Measurements from ENCODE around the gene NMD3. TPM values are rescaled to one million over a fixed set of nuclear protein-coding genes. Genes with fewer than 3 reads are reported as not detected.

NMD3 gene
- total RNA-seq, 1 experiment from 2014 or later, result 56.3 TPM

DNA sequence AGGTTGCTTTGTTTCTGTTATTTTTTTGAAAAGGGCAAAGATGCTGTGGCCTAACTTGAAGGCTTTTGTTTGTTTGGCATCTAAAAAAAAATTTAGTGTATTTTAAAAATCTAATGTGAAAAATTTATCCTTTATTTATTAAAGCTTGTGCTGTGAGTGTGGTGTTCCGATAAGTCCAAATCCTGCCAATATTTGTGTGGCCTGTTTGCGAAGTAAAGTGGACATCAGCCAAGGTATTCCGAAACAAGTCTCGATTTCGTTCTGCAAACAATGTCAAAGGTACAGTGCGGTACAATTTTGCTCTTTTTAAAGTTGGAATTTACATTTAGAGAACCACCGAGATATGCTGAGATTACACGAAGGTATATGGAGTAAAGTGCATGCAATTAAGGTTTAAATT, 3.7 kb downstream of the NMD3 start (continued):
- TF ChIP-seq ZBTB21 (CRISPR knock-in tag; IDR thresholded peaks at IDR 0.05; ENCODE audit: borderline replicate concordance) (no peak), RORB (CRISPR knock-in tag; IDR thresholded peaks at IDR 0.05) (no peak), FOXP1 (CRISPR knock-in tag; IDR thresholded peaks at IDR 0.05; ENCODE audit: borderline replicate concordance) (no peak), ZNF396 (CRISPR knock-in tag; IDR thresholded peaks at IDR 0.05; ENCODE audit: borderline replicate concordance) (no peak), ZNF219 (CRISPR knock-in tag; IDR thresholded peaks at IDR 0.05; ENCODE audit: borderline replicate concordance) (no peak)
- TF ChIP-seq, protein P1, sequence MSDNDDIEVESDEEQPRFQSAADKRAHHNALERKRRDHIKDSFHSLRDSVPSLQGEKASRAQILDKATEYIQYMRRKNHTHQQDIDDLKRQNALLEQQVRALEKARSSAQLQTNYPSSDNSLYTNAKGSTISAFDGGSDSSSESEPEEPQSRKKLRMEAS (CRISPR knock-in tag; IDR thresholded peaks at IDR 0.05), result no peak
- TF ChIP-seq, protein P2, sequence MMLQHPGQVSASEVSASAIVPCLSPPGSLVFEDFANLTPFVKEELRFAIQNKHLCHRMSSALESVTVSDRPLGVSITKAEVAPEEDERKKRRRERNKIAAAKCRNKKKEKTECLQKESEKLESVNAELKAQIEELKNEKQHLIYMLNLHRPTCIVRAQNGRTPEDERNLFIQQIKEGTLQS (CRISPR knock-in tag; conservative IDR thresholded peaks at IDR 0.05), result no peak
- TF ChIP-seq, protein P3, sequence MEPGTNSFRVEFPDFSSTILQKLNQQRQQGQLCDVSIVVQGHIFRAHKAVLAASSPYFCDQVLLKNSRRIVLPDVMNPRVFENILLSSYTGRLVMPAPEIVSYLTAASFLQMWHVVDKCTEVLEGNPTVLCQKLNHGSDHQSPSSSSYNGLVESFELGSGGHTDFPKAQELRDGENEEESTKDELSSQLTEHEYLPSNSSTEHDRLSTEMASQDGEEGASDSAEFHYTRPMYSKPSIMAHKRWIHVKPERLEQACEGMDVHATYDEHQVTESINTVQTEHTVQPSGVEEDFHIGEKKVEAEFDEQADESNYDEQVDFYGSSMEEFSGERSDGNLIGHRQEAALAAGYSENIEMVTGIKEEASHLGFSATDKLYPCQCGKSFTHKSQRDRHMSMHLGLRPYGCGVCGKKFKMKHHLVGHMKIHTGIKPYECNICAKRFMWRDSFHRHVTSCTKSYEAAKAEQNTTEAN (CRISPR knock-in tag; IDR thresholded peaks at IDR 0.05), result no peak
- TF ChIP-seq, protein P4, sequence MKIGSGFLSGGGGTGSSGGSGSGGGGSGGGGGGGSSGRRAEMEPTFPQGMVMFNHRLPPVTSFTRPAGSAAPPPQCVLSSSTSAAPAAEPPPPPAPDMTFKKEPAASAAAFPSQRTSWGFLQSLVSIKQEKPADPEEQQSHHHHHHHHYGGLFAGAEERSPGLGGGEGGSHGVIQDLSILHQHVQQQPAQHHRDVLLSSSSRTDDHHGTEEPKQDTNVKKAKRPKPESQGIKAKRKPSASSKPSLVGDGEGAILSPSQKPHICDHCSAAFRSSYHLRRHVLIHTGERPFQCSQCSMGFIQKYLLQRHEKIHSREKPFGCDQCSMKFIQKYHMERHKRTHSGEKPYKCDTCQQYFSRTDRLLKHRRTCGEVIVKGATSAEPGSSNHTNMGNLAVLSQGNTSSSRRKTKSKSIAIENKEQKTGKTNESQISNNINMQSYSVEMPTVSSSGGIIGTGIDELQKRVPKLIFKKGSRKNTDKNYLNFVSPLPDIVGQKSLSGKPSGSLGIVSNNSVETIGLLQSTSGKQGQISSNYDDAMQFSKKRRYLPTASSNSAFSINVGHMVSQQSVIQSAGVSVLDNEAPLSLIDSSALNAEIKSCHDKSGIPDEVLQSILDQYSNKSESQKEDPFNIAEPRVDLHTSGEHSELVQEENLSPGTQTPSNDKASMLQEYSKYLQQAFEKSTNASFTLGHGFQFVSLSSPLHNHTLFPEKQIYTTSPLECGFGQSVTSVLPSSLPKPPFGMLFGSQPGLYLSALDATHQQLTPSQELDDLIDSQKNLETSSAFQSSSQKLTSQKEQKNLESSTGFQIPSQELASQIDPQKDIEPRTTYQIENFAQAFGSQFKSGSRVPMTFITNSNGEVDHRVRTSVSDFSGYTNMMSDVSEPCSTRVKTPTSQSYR (CRISPR knock-in tag; IDR thresholded peaks at IDR 0.05), result no peak
- TF ChIP-seq, protein P5, sequence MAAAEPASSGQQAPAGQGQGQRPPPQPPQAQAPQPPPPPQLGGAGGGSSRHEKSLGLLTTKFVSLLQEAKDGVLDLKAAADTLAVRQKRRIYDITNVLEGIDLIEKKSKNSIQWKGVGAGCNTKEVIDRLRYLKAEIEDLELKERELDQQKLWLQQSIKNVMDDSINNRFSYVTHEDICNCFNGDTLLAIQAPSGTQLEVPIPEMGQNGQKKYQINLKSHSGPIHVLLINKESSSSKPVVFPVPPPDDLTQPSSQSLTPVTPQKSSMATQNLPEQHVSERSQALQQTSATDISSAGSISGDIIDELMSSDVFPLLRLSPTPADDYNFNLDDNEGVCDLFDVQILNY (CRISPR knock-in tag; IDR thresholded peaks at IDR 0.05), result no peak

DNA sequence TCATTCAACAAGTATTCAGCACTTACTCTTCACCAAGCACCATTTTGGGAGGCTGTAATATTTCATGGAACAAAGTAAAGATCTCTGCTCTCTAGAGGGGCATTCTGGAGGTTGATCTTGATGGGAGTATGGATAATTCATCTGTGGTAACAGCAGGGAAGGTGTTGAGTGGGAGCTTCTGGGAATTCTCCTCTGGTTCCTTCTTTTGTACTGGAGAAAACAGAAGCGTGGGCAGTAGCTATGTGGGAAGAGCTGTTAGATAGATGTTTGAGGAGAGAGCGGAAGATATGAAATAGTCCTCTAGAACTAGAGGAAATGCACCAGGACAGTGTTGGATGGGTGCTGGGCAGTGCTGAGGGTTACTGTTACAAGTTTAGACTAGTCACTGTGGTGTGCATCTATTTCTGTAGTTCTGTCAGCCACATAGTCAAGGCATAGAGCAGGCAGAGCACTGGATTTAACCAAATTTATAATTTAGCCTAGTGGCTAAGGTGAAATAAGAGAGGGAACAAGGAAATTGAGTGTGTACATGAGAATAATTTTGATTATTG, 9.6 kb downstream of the NMD3 start:
- Mint-ChIP-seq H3K4me3 (no peak overlapping the region), H3K27ac (no peak overlapping the region), H3K27me3 (ENCODE audit: low read depth) (no peaks in the 10 kb centered on the region), H3K4me1 (no peaks in the 10 kb centered on the region), H3K36me3 (peaks cover 21% of the 10 kb centered on the region), H3K9me3 (no peaks in the 10 kb centered on the region)
- CTCF ChIA-PET, result no interaction called here
- POLR2A ChIA-PET, result no interaction called here
- no peak for ATAC-seq
- no peak for DNase-seq (ENCODE audit: low spot score)
- no peak for TF ChIP-seq NFATC4 (CRISPR knock-in tag; IDR thresholded peaks at IDR 0.05)
- TF ChIP-seq, protein P6, sequence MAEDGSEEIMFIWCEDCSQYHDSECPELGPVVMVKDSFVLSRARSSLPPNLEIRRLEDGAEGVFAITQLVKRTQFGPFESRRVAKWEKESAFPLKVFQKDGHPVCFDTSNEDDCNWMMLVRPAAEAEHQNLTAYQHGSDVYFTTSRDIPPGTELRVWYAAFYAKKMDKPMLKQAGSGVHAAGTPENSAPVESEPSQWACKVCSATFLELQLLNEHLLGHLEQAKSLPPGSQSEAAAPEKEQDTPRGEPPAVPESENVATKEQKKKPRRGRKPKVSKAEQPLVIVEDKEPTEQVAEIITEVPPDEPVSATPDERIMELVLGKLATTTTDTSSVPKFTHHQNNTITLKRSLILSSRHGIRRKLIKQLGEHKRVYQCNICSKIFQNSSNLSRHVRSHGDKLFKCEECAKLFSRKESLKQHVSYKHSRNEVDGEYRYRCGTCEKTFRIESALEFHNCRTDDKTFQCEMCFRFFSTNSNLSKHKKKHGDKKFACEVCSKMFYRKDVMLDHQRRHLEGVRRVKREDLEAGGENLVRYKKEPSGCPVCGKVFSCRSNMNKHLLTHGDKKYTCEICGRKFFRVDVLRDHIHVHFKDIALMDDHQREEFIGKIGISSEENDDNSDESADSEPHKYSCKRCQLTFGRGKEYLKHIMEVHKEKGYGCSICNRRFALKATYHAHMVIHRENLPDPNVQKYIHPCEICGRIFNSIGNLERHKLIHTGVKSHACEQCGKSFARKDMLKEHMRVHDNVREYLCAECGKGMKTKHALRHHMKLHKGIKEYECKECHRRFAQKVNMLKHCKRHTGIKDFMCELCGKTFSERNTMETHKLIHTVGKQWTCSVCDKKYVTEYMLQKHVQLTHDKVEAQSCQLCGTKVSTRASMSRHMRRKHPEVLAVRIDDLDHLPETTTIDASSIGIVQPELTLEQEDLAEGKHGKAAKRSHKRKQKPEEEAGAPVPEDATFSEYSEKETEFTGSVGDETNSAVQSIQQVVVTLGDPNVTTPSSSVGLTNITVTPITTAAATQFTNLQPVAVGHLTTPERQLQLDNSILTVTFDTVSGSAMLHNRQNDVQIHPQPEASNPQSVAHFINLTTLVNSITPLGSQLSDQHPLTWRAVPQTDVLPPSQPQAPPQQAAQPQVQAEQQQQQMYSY (CRISPR knock-in tag; IDR thresholded peaks at IDR 0.05), result no peak
- no peak for TF ChIP-seq HMGA2 (CRISPR knock-in tag; IDR thresholded peaks at IDR 0.05)
- TF ChIP-seq, protein P7, sequence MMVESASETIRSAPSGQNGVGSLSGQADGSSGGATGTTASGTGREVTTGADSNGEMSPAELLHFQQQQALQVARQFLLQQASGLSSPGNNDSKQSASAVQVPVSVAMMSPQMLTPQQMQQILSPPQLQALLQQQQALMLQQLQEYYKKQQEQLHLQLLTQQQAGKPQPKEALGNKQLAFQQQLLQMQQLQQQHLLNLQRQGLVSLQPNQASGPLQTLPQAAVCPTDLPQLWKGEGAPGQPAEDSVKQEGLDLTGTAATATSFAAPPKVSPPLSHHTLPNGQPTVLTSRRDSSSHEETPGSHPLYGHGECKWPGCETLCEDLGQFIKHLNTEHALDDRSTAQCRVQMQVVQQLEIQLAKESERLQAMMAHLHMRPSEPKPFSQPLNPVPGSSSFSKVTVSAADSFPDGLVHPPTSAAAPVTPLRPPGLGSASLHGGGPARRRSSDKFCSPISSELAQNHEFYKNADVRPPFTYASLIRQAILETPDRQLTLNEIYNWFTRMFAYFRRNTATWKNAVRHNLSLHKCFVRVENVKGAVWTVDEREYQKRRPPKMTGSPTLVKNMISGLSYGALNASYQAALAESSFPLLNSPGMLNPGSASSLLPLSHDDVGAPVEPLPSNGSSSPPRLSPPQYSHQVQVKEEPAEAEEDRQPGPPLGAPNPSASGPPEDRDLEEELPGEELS (CRISPR knock-in tag; IDR thresholded peaks at IDR 0.05), result no peak
- TF ChIP-seq, protein P5 (CRISPR knock-in tag; IDR thresholded peaks at IDR 0.05), result no peak
- TF ChIP-seq TP53 (CRISPR knock-in tag; IDR thresholded peaks at IDR 0.05), result no peak
- no peak for TF ChIP-seq ZNF423 (CRISPR knock-in tag; IDR thresholded peaks at IDR 0.05)
- TF ChIP-seq, protein P1 (CRISPR knock-in tag; IDR thresholded peaks at IDR 0.05), result no peak
- TF ChIP-seq, protein P8, sequence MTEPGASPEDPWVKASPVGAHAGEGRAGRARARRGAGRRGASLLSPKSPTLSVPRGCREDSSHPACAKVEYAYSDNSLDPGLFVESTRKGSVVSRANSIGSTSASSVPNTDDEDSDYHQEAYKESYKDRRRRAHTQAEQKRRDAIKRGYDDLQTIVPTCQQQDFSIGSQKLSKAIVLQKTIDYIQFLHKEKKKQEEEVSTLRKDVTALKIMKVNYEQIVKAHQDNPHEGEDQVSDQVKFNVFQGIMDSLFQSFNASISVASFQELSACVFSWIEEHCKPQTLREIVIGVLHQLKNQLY (CRISPR knock-in tag; IDR thresholded peaks at IDR 0.05), result no peak
- TF ChIP-seq, protein P9, sequence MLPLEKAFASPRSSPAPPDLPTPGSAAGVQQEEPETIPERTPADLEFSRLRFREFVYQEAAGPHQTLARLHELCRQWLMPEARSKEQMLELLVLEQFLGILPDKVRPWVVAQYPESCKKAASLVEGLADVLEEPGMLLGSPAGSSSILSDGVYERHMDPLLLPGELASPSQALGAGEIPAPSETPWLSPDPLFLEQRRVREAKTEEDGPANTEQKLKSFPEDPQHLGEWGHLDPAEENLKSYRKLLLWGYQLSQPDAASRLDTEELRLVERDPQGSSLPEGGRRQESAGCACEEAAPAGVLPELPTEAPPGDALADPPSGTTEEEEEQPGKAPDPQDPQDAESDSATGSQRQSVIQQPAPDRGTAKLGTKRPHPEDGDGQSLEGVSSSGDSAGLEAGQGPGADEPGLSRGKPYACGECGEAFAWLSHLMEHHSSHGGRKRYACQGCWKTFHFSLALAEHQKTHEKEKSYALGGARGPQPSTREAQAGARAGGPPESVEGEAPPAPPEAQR (CRISPR knock-in tag; IDR thresholded peaks at IDR 0.05), result no peak
- no peak for TF ChIP-seq ETV6 (CRISPR knock-in tag; IDR thresholded peaks at IDR 0.05)
